Peyer's patch (tissue), 4 donors: Measurements from ENCODE around the gene MYBPC1. TPM values are rescaled to one million over a fixed set of nuclear protein-coding genes. Genes with fewer than 3 reads are reported as not detected.

Experiments
- DNase-seq, 3 donors: peaks; one replicate each; pipeline ENCODE4 v3.0.0-alpha.2; 2017 to 2019
- H3K27ac ChIP-seq, 4 donors: fragments of 200-600 bp; sonication (generic); one replicate each; pipeline ENCODE4 v1.5.1; 2016 to 2019
- H3K27me3 ChIP-seq, 2 donors: fragments of 200-600 bp; sonication (generic); one replicate each; pipeline ENCODE4 v1.5.1; 2019
- H3K36me3 ChIP-seq, 3 donors: fragments of 200-600 bp; sonication (generic); one replicate each; pipeline ENCODE4 v1.5.1; 2016 to 2019
- H3K4me1 ChIP-seq, 4 donors: fragments of 200-600 bp; sonication (generic); one replicate each; pipeline ENCODE4 v1.5.1; 2016 to 2019
- H3K4me3 ChIP-seq, 4 donors: fragments of 200-600 bp; sonication (generic); 1 replicate in 3 of 4; 2 replicates in 1 of 4; pipeline ENCODE4 v1.5.1; 2016 to 2019; ENCODE audit warnings: mild to moderate bottlenecking in 1 of 4
- H3K9me3 ChIP-seq, 4 donors: fragments of 200-600 bp; sonication (generic); one replicate each; pipeline ENCODE4 v1.5.1; 2016 to 2019; ENCODE audit warnings: mild to moderate bottlenecking in 1 of 4
- CTCF ChIP-seq, 6 experiments: fragments of 450-650 bp in 4 of 6; fragments of 200-600 bp in 2 of 6; sonication (generic) in 1 of 6; IDR thresholded peaks; one replicate each; pipeline ENCODE4 v1.5.1; 2017 to 2019; ENCODE audit warnings: antibody characterized with exemption in 6 of 6, mild to moderate bottlenecking in 3 of 6, moderate library complexity in 1 of 6
- POLR2A ChIP-seq, 2 donors: fragments of 450-650 bp; IDR thresholded peaks; one replicate each; pipeline ENCODE4 v1.5.1; 2017; ENCODE audit warnings: antibody characterized with exemption in 2 of 2, mild to moderate bottlenecking in 2 of 2, moderate library complexity in 2 of 2
- total RNA-seq, 4 donors: library from RNA; depleted of rRNA; stranded (reverse); fragments of >200 nt; gene quantifications; one replicate each; pipeline ENCODE4 v1.1.0, GENCODE V29; 2016

MYBPC1 gene
- total RNA-seq, 4 donors from 2014 or later = 19.4 to 141 (median 63.9) TPM; not detected in 1

- Histone ChIP-seq H3K27me3 (no peaks in the 10 kb centered on the region), H3K27ac (peak overlapping the region in 2 of 4 donors; percentile 14 to 31), H3K4me1 (peaks cover 0 to 38% (median 2%) of the 10 kb centered on the region in 4 donors), H3K9me3 (no peaks in the 10 kb centered on the region), H3K36me3 (no peaks in the 10 kb centered on the region), H3K4me3 (no peak overlapping the region)
- TF ChIP-seq CTCF (IDR thresholded peaks at IDR 0.05) (no peak), POLR2A (IDR thresholded peaks at IDR 0.05) (no peak)
- DNase-seq = no peak
Observed at GRCh38 chr12:101714877-101715444, 120.2 kb downstream of the MYBPC1 start.

GRCh38 chr12:101719566-101719965 is 124.8 kb downstream of the MYBPC1 start:
- Histone ChIP-seq H3K9me3 (no peaks in the 10 kb centered on the region), H3K4me3 (no peak overlapping the region), H3K4me1 (peaks cover 0 to 13% (median 1%) of the 10 kb centered on the region in 4 donors), H3K27me3 (no peaks in the 10 kb centered on the region), H3K36me3 (peaks cover 0 to 27% (median 0%) of the 10 kb centered on the region in 3 donors), H3K27ac (no peak overlapping the region)
- no peak for DNase-seq
- TF ChIP-seq POLR2A (IDR thresholded peaks at IDR 0.05) (no peak), CTCF (IDR thresholded peaks at IDR 0.05) (no peak)

- no peaks in the 10 kb centered on the region for H3K9me3 ChIP-seq
- TF ChIP-seq CTCF (IDR thresholded peaks at IDR 0.05) = no peak
- no peak for TF ChIP-seq POLR2A (IDR thresholded peaks at IDR 0.05)
- no peak for DNase-seq
- H3K36me3 ChIP-seq = peaks cover 0 to 32% (median 0%) of the 10 kb centered on the region in 3 donors
- H3K4me1 ChIP-seq = peaks cover 0 to 10% (median 1%) of the 10 kb centered on the region in 4 donors
- H3K27me3 ChIP-seq = no peaks in the 10 kb centered on the region
- peak overlapping the region in 1 of 4 donors; percentile 22 for H3K27ac ChIP-seq
- no peak overlapping the region for H3K4me3 ChIP-seq
Observed at GRCh38 chr12:101720118-101720517, 125.3 kb downstream of the MYBPC1 start.

GRCh38 chr12:101722392-101722791 is 127.6 kb downstream of the MYBPC1 start:
- no peak overlapping the region for H3K27ac ChIP-seq
- no peaks in the 10 kb centered on the region for H3K4me1 ChIP-seq
- H3K36me3 ChIP-seq = peaks cover 0 to 52% (median 0%) of the 10 kb centered on the region in 3 donors
- H3K9me3 ChIP-seq = no peaks in the 10 kb centered on the region
- no peak for TF ChIP-seq CTCF (IDR thresholded peaks at IDR 0.05)
- no peak for TF ChIP-seq POLR2A (IDR thresholded peaks at IDR 0.05)
- no peaks in the 10 kb centered on the region for H3K27me3 ChIP-seq
- no peak for DNase-seq
- H3K4me3 ChIP-seq = no peak overlapping the region

GRCh38 chr12:101727098-101727497 is 132.3 kb downstream of the MYBPC1 start:
- Histone ChIP-seq H3K27me3 (no peaks in the 10 kb centered on the region), H3K36me3 (peaks cover 0 to 77% (median 0%) of the 10 kb centered on the region in 3 donors)

More at GRCh38 chr12:101727098-101727497, 132.3 kb downstream of the MYBPC1 start:
- no peak for DNase-seq
- Histone ChIP-seq H3K4me1 (no peaks in the 10 kb centered on the region), H3K9me3 (no peaks in the 10 kb centered on the region), H3K27ac (no peak overlapping the region), H3K4me3 (no peak overlapping the region)
- no peak for TF ChIP-seq POLR2A (IDR thresholded peaks at IDR 0.05)
- TF ChIP-seq CTCF (IDR thresholded peaks at IDR 0.05) = no peak
